ENCODE results near the gene HES3.
A peak's percentile ranks its signal among the peaks of the same experiment; 100 is the strongest.

The HES3 gene

GRCh38 chr1:6260961-6261614 lies 17.1 kb downstream of the HES3 start, which contains the start of gene GPR153:
GPR153 (minus strand) TSS chr1:6261098; CDS start chr1:6254905, 6,193 bp downstream.
- H3K4me3 ChIP-seq (ENCODE audit: low read depth, low read length): peak within 1 kb of the TSS; percentile 37

- no peak overlapping the region for H3K4me3 ChIP-seq (ENCODE audit: low read depth, low read length)
Measured at GRCh38 chr1:6261615-6261995, 17.6 kb downstream of the HES3 start.

DNA sequence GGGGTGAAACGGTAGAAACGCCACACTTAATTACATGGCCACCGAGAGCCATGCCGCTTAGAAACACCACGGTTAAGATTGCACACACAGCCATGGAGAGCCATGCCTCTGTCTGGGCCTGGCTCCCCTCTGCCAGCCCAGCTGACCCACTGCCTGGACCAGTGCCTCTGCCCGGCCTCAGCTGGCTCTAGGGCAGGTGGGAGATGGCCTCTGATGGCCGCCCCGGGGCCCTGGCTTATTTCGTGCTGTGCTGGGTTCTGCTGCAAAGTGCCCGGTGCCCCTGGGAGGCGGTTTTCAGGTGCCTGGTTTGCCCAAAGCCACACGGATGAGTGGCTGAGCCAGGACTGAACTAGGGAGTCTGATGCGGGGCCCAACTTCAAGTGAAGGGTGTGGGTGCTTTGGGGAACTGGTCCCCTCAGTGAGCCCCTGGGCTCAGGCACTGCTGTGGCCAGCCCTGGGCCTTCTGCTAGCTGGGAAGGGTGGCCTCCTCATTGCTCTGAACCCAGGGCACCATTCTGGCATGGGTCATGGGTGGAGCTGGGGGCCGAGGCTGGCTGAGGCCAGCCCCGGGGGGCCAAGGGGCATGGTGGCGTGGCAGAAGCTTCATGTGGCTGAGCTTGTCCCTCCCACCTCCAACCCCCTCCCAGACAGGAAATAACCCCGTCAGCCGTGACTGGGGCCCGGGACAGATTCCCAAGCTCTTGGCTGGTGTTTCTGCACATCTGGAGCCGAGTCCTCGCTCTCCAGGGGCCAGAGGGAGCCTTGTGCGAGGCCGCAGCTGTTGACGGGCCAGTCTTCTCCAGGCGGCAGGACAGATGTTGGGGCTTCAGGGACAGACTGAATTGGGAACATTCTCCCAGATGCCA lies 18.8 kb downstream of the HES3 start:
- no peak overlapping the region for H3K4me3 ChIP-seq (ENCODE audit: low read depth, low read length)

DNA sequence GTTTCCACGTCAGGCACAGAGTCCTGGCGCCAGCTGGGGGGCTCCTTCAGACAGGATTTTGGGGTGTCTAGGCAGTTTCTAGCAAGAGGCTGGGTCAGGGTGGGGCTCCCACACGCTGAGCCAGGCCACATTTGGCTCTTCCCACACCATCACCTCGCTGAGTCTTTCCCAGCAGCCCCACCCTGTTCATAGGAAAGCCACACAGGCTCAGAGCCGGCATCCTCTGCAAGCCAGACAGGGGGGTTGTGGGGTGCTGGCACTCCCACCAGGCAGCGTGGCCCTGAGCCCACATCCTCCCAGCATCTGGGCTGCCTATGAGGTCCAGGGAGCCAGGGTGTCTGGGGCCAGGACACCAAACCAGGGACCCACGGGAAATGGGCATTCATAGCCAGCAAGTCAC lies 19.7 kb downstream of the HES3 start:
- H3K4me3 ChIP-seq (ENCODE audit: low read depth, low read length): no peak overlapping the region

DNA sequence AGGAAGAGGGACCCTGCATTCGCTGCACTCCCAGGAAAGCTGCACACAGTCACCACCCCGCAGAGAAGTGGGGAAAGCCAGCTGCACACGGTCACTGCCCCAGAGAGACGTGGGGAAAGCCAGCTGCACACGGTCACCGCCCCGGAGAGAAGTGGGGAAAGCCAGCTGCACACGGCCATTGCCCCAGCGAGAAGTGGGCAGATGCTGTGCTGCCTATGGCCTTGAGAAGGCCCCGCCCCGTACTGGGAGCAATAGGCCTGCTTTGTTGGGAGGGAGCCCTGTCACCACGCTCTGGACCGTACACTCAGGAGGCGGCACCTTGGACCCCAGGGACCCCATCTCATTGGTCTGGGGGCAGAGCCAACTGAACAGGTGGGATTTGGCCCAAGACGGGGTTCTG lies 21.2 kb downstream of the HES3 start:
- H3K4me3 ChIP-seq (ENCODE audit: low read depth, low read length): no peak overlapping the region

DNA sequence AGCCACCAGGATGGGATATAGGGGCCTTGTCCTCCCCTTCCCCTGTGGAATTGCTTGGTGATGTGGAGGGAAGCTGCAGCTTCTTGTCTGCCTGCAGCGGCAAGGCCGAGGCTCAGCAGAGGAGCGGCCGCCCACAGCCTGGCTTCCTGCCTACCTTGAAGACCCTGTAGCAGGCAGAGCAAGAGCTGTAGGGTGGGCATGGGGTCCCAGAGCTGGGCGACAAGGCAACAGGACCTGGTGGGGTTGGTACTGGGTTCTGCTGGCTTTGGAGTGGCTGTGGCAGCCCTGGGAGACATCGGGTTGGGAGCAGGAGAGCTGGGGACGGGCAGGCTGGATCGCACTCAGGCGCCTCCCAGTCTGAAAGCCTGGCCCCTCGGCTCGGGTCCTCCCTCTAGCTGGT lies 22.7 kb downstream of the HES3 start:
- H3K4me3 ChIP-seq (ENCODE audit: low read depth, low read length): no peak overlapping the region

DNA sequence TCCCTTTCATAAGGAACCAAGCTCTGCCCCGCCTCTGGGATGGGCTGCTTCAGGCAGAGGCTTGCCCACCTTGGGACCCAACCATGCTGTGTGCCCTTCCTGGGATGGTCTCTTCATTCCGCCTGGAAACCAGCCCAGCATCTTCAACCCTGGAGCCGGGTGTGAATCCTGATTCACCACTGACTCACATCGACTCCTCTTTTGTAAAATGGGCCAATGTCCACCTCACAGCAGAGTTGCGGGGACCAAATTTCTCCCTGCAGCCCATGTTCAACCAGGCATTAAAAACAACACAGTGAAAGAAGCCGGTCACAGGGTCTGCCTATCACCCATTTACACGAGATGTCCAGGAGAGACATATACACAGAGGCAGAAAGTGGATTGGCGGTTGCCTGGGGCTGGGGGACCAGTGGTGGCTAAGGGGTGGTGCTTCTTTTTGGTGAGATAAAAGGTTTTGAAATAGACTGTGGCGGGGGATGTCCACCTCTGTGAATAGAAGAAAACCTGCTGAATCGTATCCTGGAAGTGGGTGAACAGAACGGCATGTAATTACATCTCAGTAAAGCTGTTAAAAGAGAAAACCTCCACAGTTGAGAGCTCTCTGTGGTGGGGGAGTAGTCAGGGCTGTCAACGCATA lies 23.8 kb downstream of the HES3 start:
- no peak overlapping the region for H3K4me3 ChIP-seq (ENCODE audit: low read depth, low read length)

- no peak overlapping the region for H3K4me3 ChIP-seq (ENCODE audit: low read depth, low read length)
Measured at GRCh38 chr1:6268415-6268814, 24.4 kb downstream of the HES3 start.

DNA sequence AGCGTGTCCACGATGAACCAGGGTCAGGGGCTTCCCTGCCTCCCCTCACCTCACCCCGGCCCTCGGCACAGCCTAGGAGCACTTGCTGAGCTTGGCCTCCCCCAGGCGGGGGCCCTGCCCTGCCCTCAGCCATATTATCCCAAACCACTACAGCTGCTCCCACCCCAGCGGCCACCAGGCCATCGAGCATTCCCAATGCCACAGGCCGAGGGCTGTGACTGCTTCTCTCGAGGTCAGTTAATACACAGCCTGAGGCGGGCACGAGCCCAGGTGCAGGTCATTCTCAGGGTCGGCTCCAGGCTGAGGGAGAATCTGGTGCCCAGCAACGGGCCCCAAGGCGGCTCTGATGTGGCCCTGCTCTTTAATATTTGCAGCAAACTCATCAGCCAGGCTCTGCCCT lies 25.3 kb downstream of the HES3 start:
- no peak overlapping the region for H3K4me3 ChIP-seq (ENCODE audit: low read depth, low read length)

DNA sequence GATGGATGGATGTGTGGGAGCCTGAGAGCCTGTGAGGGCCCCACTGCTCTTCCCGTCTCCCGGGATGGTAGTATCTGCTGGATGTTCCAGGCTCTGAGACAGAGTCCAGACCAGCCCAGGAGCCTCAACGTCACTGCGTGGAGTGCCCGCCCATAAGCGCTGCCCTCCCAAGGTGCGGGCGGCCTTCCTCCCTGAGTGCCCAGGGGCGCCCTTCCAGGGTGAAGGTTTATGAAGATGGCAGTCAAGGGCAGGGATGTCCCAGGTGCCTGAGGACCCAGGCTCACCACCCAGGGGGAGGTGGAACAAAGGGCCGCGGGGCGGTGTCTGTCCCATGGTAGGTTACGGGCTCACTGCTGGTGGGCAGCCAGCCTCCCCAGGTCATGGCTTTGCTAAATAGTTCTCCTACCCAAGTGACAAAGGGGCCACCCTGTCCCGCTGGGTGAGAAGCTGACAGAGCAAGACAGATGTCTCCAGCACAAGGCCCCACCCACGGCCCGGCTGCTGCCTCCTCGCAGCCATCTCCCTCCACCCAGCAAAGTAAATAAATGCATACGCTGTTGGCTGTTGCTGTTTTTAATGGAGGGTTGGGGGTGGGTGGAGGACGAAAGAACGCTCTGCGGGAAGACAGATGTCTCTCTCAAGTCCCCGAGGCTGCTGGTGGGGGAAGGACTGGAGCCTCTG lies 25.9 kb downstream of the HES3 start:
- no peak overlapping the region for H3K4me3 ChIP-seq (ENCODE audit: low read depth, low read length)

DNA sequence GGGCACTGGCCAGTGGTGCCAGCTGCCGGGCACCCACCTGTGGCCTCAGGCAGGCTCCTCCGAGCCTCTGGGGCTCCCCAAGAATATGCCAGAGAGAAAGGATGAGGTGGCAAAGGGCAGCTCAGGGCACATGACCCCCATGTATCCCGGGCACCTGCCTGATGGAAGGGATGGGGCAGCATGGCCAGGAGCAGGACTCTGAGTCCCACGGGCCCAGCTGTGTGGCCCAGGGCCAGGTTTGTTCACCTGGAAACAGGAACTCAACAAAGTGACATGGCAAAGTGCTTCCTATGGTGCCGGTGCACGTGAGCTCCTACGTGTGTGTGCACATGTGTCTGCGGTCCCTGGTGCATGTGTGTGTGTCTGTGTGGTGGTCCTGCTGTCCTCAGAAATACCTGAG lies 26.4 kb downstream of the HES3 start:
- no peak overlapping the region for H3K4me3 ChIP-seq (ENCODE audit: low read depth, low read length)

- no peak overlapping the region for H3K4me3 ChIP-seq (ENCODE audit: low read depth, low read length)
Measured at GRCh38 chr1:6271006-6271405, 27.0 kb downstream of the HES3 start.

DNA sequence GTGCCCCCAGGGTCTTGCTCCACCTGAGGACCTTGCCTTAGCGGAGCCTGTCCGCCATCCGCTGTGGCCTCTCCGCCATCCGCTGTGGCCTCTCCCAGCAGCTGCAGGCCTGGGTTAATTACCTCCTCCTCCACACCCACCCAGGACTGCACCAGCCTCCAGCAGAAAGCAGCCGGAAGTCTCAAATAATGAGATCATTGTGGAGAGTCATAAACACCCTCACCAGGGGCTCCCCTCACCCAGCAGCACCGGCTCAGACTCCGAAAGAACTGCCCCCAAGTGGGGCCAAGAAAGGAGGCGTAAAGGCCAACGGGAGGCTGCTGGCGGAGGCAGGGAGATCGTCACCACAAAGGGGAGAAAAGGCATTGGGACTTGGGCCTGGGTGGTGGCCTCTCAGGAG lies 27.6 kb downstream of the HES3 start:
- no peak overlapping the region for H3K4me3 ChIP-seq (ENCODE audit: low read depth, low read length)

- no peak overlapping the region for H3K4me3 ChIP-seq (ENCODE audit: low read depth, low read length)
Measured at GRCh38 chr1:6272452-6272851, 28.5 kb downstream of the HES3 start.

- H3K4me3 ChIP-seq (ENCODE audit: low read depth, low read length): no peak overlapping the region
Measured at GRCh38 chr1:6272868-6273267, 28.9 kb downstream of the HES3 start.

DNA sequence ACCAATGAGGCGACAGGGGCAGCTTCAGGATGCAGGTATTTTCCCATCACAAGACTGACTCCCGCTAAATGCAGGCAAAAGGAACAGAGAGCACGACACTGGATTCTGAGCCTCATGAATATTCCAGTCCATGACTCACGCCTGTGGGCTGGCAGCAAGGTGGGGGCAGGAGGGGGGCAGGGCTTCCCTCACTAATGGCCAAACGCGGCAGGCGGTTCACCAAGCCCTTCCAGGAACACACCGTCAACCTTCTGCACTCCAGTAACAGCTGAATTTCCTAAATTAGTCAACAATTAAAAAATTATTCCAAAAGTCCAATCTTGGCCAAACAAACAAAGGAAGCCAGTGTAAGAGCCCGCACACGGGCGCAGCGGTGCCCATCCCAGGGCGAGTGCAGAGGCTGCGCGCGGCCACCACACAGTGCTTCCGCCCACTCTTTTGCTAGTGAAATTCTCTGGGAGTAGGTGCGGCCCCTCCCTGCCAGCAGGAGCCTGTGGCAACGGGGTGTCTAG lies 29.5 kb downstream of the HES3 start:
- H3K4me3 ChIP-seq (ENCODE audit: low read depth, low read length): no peak overlapping the region

- H3K4me3 ChIP-seq (ENCODE audit: low read depth, low read length): no peak overlapping the region
Measured at GRCh38 chr1:6274102-6274501, 30.1 kb downstream of the HES3 start.

DNA sequence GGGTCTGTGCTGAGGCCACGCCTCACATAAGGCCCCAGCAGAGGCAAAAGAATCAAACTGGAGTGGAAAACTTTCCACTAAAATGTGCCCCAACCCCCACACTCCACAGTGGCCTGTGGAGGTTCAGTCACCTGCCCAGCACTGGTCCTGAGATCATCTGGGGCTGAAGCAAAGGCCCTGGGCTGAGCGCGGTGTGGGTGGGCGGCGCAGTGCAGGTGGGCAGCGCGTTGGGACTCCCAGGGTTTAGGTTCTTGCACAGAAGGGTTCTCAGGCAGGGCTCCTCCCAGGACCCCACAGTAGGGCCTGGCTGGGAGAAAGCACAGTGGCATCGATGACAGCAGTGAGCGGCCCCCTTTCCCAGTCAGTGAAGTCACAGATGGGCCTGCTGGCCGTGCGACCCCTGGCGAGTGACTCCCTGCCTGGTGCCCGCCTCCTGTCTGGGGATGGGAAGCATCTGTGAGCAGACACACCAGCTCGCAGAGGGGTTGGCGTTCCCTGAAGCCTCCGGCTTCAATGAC lies 30.7 kb downstream of the HES3 start:
- H3K4me3 ChIP-seq (ENCODE audit: low read depth, low read length): no peak overlapping the region

GRCh38 chr1:6275826-6276782 lies 32.1 kb downstream of the HES3 start:
- H3K4me3 ChIP-seq (ENCODE audit: low read depth, low read length): no peak overlapping the region
